Measurements from ENCODE around the gene VTA1.
"Not testable (repeated sequence)": the region's sequence is repeated elsewhere in the genome, so short reads cannot be mapped to it uniquely, and the experiment has no call there.

The VTA1 gene

DNA sequence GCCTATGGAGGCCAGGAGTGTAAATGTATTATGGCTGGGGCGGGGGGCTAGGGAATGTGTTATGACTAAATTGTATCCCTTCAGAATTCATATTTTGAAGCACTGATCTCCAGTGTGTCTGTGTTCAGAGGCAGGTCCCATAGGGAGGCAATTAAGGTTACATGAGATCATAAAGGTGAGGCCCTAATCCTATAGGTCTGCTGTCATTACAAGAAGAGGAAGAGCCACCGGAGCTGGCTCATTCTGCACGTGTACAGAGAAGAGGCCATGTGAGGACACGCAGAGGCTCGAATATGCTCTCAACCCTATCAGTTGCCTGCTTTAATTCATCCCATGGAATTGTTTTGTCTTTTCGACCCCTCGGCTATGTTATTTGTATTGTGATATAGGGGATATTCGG, 76.9 kb downstream of the VTA1 start:
- no peak for DNase-seq (ENCODE audit: extremely low read depth in 1 of 2, low read depth in 1 of 2)

DNA sequence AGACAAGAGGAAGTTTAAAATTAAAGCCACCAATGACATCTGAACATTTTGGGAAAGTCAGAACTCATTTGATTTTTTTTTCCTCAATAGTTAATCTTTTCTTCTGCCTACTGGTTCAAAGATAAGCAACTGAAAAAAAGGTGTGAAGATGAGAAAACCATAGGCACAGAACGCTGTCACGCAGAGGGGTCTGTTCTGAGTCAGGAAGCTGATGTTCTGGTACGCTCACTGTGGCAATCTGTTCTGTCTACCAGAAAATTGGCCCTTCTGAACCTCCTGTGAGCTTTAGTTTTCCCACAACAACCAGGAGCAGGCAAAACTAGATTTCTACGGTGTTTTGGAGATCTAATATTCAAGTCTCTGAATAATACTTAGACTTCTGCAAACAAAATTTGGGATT, 78.1 kb downstream of the VTA1 start:
- DNase-seq (ENCODE audit: extremely low read depth in 1 of 2, low read depth in 1 of 2) = no peak

DNA sequence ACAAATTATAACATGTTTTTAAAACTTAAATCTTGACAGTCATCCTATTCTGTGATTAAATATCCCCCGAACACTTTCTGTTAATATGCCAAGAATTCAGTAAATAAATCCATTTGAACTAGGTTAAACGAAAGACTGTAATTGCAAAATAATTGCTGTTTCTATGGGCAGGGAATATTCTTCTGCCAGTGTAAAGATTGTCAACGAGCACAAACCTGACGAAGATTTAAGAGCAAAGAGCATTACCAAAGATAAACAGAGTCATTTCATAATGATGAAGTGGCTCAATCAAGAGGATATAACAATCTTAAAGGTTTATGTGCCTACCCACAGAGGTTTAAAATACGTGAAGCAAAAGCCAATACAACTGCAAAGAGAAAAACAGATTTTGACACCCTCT, 78.5 kb downstream of the VTA1 start:
- no peak for DNase-seq (ENCODE audit: extremely low read depth in 1 of 2, low read depth in 1 of 2)

DNA sequence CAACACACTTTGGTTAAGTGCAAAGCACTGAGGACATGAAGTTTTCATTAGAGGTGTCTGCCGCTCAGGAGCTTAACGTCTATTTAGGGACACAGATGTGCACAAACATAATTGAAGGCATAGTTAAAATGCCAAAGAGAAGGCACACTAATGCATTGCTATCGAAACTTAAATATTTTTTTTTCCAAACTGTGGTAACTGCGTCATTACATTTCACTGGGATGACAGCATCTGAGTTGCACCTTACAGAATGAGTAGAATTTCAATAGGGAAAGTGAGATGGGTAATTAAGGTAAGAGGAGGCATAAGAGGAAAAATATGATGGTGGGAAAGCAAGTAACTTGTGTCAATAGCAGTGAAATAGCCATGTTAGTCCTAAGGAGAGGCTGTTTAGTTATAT, 79.7 kb downstream of the VTA1 start:
- no peak for DNase-seq (ENCODE audit: extremely low read depth in 1 of 2, low read depth in 1 of 2)

DNA sequence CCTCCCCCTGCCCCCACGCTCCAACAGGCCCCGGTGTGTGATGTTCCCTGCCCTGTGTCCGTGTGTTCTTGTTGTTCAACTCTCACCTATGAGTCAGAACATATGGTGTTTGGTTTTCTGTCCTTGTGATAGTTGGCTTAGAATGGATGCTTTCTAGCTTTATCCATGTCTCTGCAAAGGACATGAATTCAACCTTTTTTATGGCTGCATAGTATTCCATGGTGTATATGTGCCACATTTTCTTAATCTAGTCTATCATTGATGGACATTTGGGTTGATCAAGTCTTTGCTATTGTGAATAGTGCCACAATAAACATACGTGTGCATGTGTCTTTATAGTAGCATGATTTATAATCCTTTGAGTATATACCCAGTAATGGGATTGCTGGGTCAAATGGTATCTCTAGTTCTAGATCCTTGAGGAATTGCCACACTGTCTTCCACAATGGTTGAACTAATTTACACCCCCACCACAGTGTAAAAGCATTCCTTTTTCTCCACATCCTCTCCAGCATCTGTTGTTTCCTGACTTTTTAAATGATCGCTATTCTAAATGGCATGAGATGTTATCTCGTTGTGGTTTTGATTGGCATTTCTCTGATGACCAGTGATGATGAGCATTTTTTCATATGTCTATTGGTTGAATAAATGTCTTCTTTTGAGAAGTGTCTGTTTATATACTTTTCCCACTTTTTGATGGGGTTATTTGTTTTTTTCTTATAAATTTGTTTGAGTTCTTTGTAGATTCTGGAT, 82.6 kb downstream of the VTA1 start:
- DNase-seq (ENCODE audit: extremely low read depth in 1 of 2, low read depth in 1 of 2) = not testable (repeated sequence)

DNA sequence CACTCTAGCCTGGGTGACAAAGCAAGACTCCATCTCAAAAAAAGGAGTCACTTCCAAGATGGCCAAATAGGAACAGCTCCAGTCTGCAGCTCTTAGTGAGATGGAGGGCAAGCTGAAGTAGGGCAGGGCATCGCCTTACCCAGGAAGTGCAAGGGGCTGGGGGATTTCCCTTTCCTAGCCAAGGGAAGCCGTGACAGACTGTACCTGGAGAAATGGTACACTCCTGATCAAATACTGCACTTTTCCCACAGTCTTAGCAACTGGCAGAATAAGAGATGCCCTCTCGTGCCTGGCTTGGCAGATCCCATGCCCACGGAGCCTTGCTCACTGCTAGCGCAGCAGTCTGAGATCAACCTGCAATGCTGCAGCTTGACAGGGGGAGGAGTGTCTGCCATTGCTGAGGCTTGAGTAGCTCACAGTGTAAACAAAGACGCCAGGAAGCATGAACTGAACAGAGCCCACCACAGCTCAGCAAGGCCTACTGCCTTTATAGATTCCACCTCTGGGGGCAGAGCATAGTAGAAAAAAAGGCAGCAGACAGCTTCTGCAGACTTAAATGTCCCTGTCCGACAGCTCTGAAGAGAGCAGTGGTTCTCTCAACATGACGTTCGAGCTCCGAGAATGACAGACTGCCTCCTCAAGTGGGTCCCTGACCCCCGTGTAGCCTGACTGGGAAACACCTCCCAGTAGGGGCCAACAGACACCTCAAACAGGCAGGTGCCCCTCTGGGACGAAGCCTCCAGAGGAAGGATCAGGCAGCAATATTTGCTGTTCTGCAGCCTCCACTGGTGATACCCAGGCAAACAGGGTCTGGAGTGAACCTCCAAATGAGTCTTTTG, 85.4 kb downstream of the VTA1 start:
- peak; percentile 14 to 17 for DNase-seq (ENCODE audit: extremely low read depth in 1 of 2, low read depth in 1 of 2)

DNA sequence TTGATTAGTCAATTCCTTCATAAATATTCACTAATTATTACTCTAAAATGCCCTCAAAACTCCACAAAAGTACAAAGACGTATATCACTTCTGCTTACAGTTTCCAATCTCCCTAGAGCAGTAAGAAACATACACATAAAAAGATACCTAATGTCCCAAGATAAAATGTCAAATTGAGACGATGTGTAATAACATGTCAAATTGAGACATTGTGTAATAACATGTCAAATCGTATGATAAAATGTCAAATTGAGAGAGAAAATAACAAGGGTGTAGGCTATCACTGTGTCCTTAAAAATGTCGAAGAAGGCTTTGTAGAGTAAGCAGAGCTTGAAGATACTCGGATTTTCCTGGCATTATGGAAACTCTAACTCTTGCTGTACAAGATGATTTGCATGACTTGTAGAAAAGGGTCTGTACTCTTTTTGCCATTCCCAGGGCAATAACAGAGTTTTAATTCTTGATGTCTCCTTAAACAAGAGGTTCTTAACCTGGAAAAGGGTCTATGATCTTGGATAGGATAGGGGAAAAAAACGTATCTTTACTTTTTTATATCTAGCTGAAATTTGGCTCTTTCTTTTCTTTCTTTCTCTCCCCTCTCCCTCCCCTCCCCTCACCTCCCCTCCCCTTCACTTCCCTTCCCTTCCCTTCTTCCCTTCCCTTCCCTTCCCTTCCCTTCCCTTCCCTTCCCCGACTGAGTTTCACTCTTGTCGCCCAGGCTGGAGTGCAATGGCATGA, 87.1 kb downstream of the VTA1 start:
- no peak for DNase-seq (ENCODE audit: extremely low read depth in 1 of 2, low read depth in 1 of 2)

DNA sequence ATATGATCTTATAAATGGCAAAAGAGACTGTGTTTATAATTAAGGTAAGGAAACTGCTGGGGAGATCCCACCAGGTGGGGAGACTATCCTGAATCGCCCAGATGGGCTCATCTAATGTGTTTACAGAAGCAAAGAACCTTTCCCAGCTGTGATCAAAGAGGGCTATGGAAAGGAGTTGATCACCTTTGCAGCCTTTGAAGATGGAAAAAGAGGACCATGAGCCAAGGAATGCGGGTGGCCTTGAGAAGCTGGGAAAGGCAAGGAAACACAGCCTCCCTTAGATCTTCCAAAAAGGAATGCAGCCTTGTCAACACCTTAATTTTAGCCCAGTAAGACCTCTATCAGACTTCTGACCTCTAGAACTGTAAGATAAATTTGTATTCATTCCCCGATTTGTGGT, 88.2 kb downstream of the VTA1 start:
- DNase-seq (ENCODE audit: extremely low read depth in 1 of 2, low read depth in 1 of 2) = no peak

DNA sequence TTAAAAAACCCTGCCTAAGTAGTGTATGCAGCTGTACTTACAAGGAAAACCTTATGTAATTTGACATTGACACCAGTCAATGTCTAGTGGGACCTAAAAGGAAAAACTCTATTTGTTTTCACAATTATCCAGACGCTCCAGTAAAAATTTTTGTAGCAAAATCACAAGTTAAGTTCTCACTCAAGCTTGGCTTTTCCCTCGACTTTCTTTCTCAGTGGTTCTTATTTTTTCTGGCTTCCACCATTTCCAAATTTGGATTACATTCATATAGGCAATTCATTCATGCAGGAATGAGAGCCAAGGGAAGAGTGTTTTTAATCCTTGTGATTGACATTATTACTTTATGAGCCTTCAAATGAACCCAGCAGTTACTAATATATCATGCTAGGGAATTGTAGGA, 88.7 kb downstream of the VTA1 start:
- no peak for DNase-seq (ENCODE audit: extremely low read depth in 1 of 2, low read depth in 1 of 2)

DNA sequence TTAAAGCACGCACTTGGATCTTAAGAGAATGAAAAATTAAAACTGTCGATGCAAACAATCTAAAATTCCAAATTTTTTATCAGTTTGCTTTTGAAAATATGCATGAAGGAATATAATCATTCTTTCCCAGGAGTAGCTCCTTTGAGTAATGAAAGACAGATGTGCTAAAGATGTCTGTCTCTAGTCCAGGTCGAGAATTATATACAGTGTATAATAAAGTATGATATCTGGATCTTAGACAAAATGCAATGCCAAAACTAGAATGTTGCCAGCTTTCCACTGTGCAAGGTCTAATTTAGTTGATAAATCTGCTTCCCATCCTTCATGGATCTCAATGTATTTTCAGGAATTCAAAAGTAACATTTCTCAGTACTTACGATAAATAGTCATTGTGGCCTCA, 89.6 kb downstream of the VTA1 start:
- DNase-seq (ENCODE audit: extremely low read depth in 1 of 2, low read depth in 1 of 2) = no peak

DNA sequence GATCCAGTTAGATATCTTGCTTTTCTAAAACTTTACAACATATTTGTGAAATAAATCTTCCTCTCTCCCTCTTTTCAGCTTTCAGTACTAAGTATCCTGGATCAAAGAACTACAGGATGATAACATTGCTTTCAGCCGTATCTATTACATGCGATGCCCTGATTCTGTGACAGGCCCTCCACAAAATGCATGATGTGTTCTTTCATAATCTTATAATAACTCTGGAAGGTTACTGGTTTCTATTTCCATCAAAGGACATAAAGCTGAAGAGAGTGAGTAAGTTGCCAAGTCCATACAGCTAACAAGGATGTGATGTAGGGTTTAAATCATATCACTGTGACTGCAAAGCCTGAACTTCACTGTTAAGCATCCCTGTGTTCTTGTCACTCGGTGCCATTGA, 91.8 kb downstream of the VTA1 start:
- no peak for DNase-seq (ENCODE audit: extremely low read depth in 1 of 2, low read depth in 1 of 2)

DNA sequence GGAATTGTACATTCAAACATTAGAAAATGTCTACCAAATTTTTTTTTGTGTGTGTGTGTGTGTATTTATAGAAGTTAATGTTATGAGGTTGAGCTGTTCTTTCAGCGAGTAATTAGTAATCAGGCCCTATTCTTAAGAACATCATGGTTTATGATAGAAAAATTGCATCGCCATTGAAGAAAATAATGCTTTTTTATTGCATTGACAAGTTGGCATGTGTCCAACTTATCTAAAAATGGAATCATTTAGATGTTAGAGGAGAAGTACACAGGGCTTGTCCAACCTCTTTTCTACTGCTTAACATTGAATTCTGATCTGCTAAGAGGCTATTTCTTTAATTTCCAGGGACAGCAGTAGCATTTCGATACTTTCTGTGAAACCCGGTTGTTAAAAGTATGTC, 93.1 kb downstream of the VTA1 start:
- DNase-seq (ENCODE audit: extremely low read depth in 1 of 2, low read depth in 1 of 2) = no peak

DNA sequence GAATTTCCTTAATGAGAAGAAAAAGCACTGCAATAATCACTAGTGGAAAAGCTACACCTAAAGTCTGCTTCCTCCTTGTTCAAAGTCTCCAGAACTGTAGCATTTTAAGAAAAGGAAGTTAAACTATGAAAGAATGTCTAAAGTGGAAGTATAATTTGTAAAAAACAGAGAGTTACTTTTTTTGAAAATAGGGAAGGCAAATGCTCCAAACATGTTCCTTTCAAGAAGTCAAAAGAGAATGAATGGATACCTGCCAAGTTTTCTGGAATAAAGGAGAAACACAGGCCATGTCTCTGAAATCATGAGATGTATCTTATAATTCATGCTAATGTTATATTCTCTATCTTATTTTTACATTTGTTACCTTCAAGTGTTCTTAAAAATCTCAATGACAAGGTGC, 94.0 kb downstream of the VTA1 start:
- DNase-seq (ENCODE audit: extremely low read depth in 1 of 2, low read depth in 1 of 2) = no peak

DNA sequence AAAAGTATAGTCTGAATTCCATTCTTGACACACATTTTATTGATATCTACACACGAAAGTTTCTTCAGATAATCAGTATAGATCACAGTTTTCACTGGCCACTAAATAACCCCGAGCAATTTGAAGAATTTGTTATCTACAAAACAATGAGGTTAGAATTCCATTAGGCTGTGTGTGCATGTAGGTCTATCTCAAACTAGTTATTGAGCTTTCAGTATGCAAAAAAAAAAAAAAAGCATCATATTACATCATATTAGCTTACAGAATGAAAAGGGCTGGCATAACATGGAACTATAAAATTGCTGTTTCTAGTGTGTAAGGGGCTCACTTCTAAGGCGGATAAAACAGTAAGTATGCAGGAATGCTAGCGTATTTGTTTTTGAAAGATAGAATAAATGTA, 95.2 kb downstream of the VTA1 start:
- DNase-seq (ENCODE audit: extremely low read depth in 1 of 2, low read depth in 1 of 2) = no peak

DNA sequence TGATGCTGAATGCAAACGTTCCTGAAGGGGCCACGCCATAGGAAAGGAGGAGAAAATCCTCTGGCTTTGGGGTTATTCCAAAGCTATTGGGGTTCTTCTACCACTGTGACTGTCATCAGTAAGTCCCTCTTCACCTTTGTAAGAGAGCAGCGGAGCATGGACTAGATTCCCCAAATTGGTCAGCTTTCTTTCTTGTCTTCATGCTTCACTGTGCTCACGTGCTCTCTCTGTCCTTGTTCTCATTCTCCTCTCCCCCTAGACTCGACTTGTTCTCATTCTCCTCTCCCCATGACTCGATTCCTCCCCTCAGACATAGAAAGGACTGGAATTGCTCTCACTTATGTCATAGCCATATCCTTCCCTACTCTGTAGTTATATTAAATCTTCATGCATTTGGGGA, 99.9 kb downstream of the VTA1 start:
- DNase-seq (ENCODE audit: extremely low read depth in 1 of 2, low read depth in 1 of 2) = no peak

DNA sequence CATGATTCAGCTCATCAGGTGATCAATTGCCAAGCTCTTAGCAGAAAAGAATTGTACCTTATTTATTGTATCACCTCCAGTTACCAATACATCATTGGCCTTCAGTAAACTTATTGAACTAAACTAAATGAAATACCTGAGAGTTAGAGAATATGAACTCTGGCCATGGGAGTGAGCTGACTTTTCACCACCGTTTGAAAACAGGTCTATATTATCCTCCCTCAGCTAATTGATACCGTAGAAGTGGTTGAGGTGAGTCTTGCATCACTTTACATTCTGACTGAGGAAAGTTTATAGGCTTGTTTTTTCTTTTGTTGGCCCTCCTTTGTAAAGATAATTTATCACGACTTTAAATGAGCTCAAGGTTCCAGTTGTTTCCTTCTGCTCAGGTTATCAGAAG, 102.2 kb downstream of the VTA1 start:
- DNase-seq (ENCODE audit: extremely low read depth in 1 of 2, low read depth in 1 of 2) = no peak

DNA sequence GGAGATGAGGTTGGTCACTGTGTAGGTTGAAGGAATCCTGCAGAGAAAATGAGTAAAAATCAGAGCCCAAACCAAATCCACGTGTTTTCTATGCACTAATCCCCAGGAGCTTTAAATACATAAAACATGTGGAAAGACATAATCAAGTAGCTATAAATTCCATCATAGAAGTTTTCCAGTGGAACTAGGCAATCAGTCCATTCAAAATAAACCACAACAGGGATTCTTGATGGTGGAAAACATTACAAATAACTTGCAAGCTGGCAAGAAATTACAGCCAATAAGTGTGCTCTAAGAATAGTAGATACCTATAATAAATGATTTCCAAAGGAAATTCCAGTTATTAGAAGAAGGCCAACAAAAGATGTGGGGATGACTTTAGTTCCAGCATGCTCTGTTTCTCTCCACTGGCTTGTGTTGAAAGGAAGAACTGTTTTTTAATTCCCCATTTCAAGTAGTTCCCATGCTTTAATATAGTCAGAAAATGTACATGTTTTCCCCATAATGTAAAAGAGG, 104.9 kb downstream of the VTA1 start:
- no peak for DNase-seq (ENCODE audit: extremely low read depth in 1 of 2, low read depth in 1 of 2)

DNA sequence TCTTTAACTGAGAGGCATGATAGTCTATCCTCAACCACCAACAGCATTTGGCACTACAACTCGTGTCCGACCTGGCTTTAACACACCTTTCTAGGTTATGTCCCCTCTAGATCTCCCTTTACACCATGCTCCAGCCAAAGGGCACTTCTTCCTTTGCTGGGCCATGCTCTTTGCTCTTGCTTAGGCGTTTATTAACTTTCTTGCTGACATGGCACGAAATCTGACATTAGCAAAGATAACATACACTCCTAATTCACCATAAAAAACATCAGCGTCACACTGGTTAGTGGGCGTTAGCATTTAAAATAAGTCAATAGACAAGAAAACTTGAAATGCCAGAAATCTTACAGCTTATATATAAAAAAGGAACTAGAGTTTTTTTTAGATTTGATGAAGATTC, 107.5 kb downstream of the VTA1 start:
- DNase-seq (ENCODE audit: extremely low read depth in 1 of 2, low read depth in 1 of 2) = no peak

DNA sequence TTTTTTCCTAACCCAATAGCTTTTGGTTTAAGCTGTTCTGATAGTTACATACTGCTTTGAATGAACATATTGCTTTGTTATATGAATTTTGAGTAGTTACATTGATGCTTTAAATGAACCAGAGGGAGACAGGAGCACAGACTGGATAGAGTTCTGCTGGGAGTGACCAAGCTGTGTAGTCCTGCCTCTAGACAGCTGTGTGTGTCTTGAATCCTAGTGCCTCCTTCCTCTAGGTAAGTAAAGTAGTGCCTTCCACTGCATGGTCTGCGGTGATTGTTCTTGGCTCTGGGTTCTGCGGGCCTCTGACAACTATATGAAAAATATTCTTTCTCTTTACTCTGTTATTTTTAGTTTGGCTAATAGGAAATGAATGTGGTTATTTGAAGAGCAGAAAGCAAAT, 108.7 kb downstream of the VTA1 start:
- no peak for DNase-seq (ENCODE audit: extremely low read depth in 1 of 2, low read depth in 1 of 2)

DNA sequence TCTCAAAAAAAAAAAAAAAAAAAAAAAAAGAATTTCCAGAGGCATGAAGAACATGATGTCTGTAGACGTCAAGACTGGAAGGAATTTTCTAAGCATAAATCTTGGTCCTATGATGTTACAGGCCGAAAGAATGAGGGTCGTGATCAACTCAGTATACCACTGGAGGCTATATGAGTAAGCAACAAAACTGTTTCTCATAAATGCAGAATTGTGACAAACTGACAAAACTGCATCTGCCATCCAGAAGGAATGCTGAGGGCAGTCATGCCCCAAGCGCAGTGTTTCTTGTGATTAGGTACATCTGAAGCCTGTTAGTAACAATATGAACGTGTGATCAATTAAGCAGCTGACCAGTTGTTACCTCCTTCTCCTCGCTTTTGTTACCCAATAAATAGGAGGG, 111.2 kb downstream of the VTA1 start:
- no peak for DNase-seq (ENCODE audit: extremely low read depth in 1 of 2, low read depth in 1 of 2)

DNA sequence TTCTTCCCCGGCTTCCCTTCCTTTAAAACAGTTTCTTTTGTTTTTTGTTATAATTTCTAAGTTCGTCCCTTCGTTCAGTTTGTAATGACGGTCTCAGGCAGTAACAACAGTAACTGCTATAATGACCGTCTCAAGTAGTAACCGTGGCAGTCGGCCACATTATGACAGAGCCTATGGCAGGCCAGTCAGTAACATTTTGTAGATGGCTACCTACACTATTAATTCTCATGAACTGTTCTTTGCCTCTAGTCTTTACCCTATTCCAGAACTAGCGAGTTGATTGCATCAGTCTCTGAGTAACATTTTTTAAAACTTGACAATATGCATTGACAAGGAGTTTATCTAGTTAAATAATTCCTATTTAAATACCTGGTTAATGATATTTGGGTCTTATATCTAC, 111.7 kb downstream of the VTA1 start:
- DNase-seq (ENCODE audit: extremely low read depth in 1 of 2, low read depth in 1 of 2) = no peak

DNA sequence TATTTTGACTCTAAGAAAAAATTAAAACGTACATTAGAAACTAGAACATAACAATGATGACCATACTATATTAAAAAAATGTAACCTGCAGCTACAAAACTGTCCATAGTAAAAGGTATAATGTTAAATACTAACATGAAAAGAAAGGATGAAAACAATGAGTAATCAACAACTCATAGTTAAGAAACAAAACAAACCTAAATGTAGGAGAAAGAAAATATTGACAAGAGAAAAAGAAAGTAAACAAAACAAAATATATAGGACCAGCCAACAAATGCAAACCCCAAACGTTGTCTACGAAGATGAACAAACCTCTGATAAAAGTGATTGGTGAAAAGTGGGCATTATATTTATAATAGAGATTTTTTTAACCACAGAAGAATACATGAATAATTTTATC, 113.7 kb downstream of the VTA1 start:
- no peak for DNase-seq (ENCODE audit: extremely low read depth in 1 of 2, low read depth in 1 of 2)
